CD4-positive, alpha-beta T cell (primary cell): ENCODE results near the gene EXOC1. TPM values are rescaled to one million over a fixed set of nuclear protein-coding genes. Genes with fewer than 3 reads are reported as not detected.

ENCODE experiments used
- ATAC-seq: fragments of 200-7000 bp; cut with Tn5 transposase; one replicate; pipeline ENCODE4 v1.10.0; 2022; ENCODE audit warnings: mild to moderate bottlenecking; ENCODE audit not compliant: poor library complexity
- CTCF ChIA-PET: fragments of 350-600 bp; sonication (Branson Sonifier 250); formaldehyde crosslinking; loops from one replicate; lab custom pipeline; 2021; ENCODE audit warnings: antibody characterized with exemption, inconsistent platforms; lab: Charles Lee
- POLR2A ChIA-PET: fragments of 350-600 bp; sonication (Branson Sonifier 250); formaldehyde crosslinking; loops from one replicate; lab custom pipeline; 2021; ENCODE audit warnings: antibody characterized with exemption, inconsistent platforms; lab: Charles Lee
- DNase-seq, 14 experiments: peaks; one replicate each; pipeline ENCODE4 v3.0.0-alpha.2; 2013 to 2020; ENCODE audit warnings: mixed read lengths in 2 of 14
- H3K27ac ChIP-seq, 2 donors: one replicate each; pipeline versions ENCODE4 v1.5.1 to v1.7.0; 2013; ENCODE audit warnings: low read length in 2 of 2, low read depth in 1 of 2, mild to moderate bottlenecking in 1 of 2
- H3K27me3 ChIP-seq, 2 experiments: 1 replicate in 1 of 2; 2 replicates in 1 of 2; pipeline versions ENCODE4 v1.6.1 to v1.7.0; 2013; ENCODE audit warnings: low read length in 2 of 2, control low read depth in 1 of 2, mild to moderate bottlenecking in 1 of 2, moderate library complexity in 1 of 2; ENCODE audit not compliant: insufficient read depth in 2 of 2, control insufficient read depth in 1 of 2
- H3K36me3 ChIP-seq: one replicate; pipeline ENCODE4 v1.6.1; 2013; ENCODE audit warnings: low read length, control low read depth; ENCODE audit not compliant: insufficient read depth
- H3K4me1 ChIP-seq: one replicate; pipeline ENCODE4 v1.6.1; 2013; ENCODE audit warnings: low read length, control low read depth; ENCODE audit not compliant: insufficient read depth
- H3K4me3 ChIP-seq: one replicate; pipeline ENCODE4 v1.5.1; 2013; ENCODE audit warnings: mild to moderate bottlenecking, low read length, moderate library complexity
- H3K9me3 ChIP-seq, 2 experiments: 1 replicate in 1 of 2; 2 replicates in 1 of 2; pipeline versions ENCODE4 v1.6.1 to v1.7.0; 2013; ENCODE audit warnings: low read length in 2 of 2, mild to moderate bottlenecking in 2 of 2, control low read depth in 1 of 2, moderate library complexity in 1 of 2; ENCODE audit not compliant: control insufficient read depth in 1 of 2, insufficient read depth in 1 of 2
- H3K27ac Mint-ChIP-seq: one replicate; pipeline ENCODE4 v1.8.0; 2020; ENCODE audit warnings: mixed read lengths
- H3K27me3 Mint-ChIP-seq: one replicate; pipeline ENCODE4 v1.8.0; 2021; ENCODE audit warnings: mixed read lengths
- H3K36me3 Mint-ChIP-seq: one replicate; pipeline ENCODE4 v1.8.0; 2021; ENCODE audit warnings: low read depth, mixed read lengths
- H3K4me1 Mint-ChIP-seq: one replicate; pipeline ENCODE4 v1.8.0; 2021; ENCODE audit warnings: low read depth, mixed read lengths
- H3K4me3 Mint-ChIP-seq: one replicate; pipeline ENCODE4 v1.8.0; 2020; ENCODE audit warnings: mild to moderate bottlenecking, mixed read lengths
- H3K9me3 Mint-ChIP-seq: one replicate; pipeline ENCODE4 v1.8.0; 2020; ENCODE audit warnings: mixed read lengths
- intact Hi-C, 2 experiments: fragments of 100-400 bp; cut with DNase I in 1 of 2; cut with micrococcal nuclease in 1 of 2; formaldehyde crosslinking; loops; one replicate each; pipeline versions ENCODE4 v1.15.1 to v1.9.0; 2023 to 2025; cut with DNase I, micrococcal nuclease
- polyA plus RNA-seq, 2 donors: library from polyadenylated mRNA; unstranded; fragments of 120-200 nt; gene quantifications; one replicate each; pipeline ENCODE4 v1.2.1, GENCODE V29; 2013
- total RNA-seq, 174 experiments: library from RNA in 2 of 174; stranded (reverse) in 2 of 174; gene quantifications; one replicate each; pipeline ENCODE4 v1.2.3 and lab custom pipeline; 2021 to 2026
- TF ChIP-seq, protein P1 (sequence below): fragments of 200-600 bp; IDR thresholded peaks from one replicate; pipeline ENCODE4 v1.8.0; 2022; ENCODE audit warnings: antibody characterized with exemption, mild to moderate bottlenecking

EXOC1 gene, protein sequence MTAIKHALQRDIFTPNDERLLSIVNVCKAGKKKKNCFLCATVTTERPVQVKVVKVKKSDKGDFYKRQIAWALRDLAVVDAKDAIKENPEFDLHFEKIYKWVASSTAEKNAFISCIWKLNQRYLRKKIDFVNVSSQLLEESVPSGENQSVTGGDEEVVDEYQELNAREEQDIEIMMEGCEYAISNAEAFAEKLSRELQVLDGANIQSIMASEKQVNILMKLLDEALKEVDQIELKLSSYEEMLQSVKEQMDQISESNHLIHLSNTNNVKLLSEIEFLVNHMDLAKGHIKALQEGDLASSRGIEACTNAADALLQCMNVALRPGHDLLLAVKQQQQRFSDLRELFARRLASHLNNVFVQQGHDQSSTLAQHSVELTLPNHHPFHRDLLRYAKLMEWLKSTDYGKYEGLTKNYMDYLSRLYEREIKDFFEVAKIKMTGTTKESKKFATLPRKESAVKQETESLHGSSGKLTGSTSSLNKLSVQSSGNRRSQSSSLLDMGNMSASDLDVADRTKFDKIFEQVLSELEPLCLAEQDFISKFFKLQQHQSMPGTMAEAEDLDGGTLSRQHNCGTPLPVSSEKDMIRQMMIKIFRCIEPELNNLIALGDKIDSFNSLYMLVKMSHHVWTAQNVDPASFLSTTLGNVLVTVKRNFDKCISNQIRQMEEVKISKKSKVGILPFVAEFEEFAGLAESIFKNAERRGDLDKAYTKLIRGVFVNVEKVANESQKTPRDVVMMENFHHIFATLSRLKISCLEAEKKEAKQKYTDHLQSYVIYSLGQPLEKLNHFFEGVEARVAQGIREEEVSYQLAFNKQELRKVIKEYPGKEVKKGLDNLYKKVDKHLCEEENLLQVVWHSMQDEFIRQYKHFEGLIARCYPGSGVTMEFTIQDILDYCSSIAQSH
- 10 to 100 TPM; 15.2 to 15.7 TPM for total RNA-seq
- polyA plus RNA-seq (2013, experiment 1 of 2), result 28.4 TPM
- 36.1 TPM for polyA plus RNA-seq (2013, experiment 2 of 2)
- total RNA-seq (lab: John Stamatoyannopoulos, UW), result 35.3 to 113 (median 66.2) reads per million in 172 experiments

DNA sequence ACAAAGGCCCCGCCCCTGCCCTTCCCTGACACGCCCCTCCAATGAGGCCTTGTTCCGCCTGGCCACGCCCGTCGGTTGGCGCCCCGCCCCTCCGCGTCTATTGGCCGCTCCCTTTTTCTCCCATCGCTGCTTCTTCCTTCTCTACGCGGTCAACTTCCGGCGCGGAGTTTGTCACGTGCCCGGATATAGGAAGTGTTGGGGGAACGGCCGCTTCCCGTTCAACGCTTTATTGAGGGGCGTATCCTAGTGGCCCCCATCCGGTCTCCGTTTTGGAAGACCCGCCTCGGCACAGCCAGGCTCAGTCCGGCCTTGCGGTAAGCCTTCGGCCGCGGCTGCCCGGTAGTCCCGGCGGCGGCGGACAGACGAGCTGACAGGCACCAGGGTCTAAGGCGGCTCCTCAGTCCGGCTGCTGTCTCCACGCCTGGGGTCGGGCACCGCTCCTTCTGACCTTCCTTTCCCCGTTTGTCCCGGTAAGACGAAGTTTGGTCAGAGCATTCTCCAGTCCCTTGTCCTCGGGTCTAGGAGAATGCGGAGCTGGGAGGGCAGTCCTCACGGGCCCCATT, at the start of gene EXOC1:
Gene EXOC1, plus strand, starts transcription at position 165 of the 563 bp plus-strand sequence. CDS start 4,676 bp downstream, outside the sequence.
- Mint-ChIP-seq H3K9me3 (no peaks in the 10 kb centered on the region), H3K36me3 (peaks cover 23% of the 10 kb centered on the region), H3K4me1 (peaks cover 33% of the 10 kb centered on the region), H3K27ac (peak within 1 kb of the TSS; percentile 60), H3K4me3 (no peak within 1 kb of the TSS), H3K27me3 (no peaks in the 10 kb centered on the region)
- intact Hi-C loops, result loop anchor here (2.0 to 10.0 kb wide), 9 partner anchors 95 to 1121 kb away; partner anchors contain the start of genes CEP135 (in 2 of the 2), CLOCK (in 2 of the 2), NOA1 (in 1 of the 2) and PAICS (in 1 of the 2)
- TF ChIP-seq, protein P1, sequence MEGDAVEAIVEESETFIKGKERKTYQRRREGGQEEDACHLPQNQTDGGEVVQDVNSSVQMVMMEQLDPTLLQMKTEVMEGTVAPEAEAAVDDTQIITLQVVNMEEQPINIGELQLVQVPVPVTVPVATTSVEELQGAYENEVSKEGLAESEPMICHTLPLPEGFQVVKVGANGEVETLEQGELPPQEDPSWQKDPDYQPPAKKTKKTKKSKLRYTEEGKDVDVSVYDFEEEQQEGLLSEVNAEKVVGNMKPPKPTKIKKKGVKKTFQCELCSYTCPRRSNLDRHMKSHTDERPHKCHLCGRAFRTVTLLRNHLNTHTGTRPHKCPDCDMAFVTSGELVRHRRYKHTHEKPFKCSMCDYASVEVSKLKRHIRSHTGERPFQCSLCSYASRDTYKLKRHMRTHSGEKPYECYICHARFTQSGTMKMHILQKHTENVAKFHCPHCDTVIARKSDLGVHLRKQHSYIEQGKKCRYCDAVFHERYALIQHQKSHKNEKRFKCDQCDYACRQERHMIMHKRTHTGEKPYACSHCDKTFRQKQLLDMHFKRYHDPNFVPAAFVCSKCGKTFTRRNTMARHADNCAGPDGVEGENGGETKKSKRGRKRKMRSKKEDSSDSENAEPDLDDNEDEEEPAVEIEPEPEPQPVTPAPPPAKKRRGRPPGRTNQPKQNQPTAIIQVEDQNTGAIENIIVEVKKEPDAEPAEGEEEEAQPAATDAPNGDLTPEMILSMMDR, result no peak
- Histone ChIP-seq H3K27ac (peak within 1 kb of the TSS; percentile 68 to 86), H3K9me3 (peaks cover 0 to 5% of the 10 kb centered on the region in 2 experiments), H3K27me3 (no peaks in the 10 kb centered on the region), H3K36me3 (no peaks in the 10 kb centered on the region), H3K4me1 (peaks cover 28% of the 10 kb centered on the region), H3K4me3 (peak within 1 kb of the TSS; percentile 96)
- POLR2A ChIA-PET, result interaction anchor here (0.9 to 1.7 kb wide), 6 partner anchors 11 to 1124 kb away, joined by 3 to 11 read pairs (median 3); partner anchors contain the start of genes AASDH and CEP135
- CTCF ChIA-PET, result interaction anchor here (1.2 to 1.6 kb wide), 3 partner anchors 12 to 95 kb away, joined by 3 to 7 read pairs (median 5); no protein-coding TSS in a partner anchor
- ATAC-seq (peak; percentile 95), DNase-seq (peak; percentile 93 to 99 (median 97))

DNA sequence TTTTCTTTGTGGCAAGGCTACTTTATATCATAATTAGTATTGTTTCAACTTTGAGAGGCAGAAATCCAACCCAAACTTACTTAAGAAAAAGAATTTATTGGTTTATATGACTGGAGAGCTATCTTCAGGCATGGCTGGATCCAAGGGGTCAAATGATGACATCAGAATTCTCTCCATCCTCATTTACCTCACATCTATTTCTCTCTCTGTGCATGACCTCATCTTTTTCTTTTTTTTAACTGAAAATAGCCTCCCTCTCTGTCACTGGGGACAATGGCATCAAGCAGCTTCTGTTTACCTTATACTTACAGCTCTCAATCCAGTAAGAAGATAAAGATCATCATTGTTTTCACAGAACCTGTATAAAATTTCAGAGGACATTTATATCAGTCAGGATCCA, 45.9 kb upstream of the EXOC1 start:
- no peaks in the 10 kb centered on the region for H3K27me3 ChIP-seq
- Mint-ChIP-seq H3K4me3 (no peak overlapping the region), H3K36me3 (no peaks in the 10 kb centered on the region), H3K27ac (no peak overlapping the region), H3K27me3 (peaks cover 27% of the 10 kb centered on the region), H3K4me1 (no peaks in the 10 kb centered on the region), H3K9me3 (no peaks in the 10 kb centered on the region)
- no peaks in the 10 kb centered on the region for H3K4me1 ChIP-seq
- POLR2A ChIA-PET, result no interaction called here
- CTCF ChIA-PET, result interaction anchor here (1.5 kb wide), 1 partner anchor 141 kb away, joined by 3 read pairs; the partner anchor contains the start of gene CEP135
- intact Hi-C loops, result no loop called here
- H3K4me3 ChIP-seq, result no peak overlapping the region
- TF ChIP-seq, protein P1, result no peak
- ATAC-seq (no peak), DNase-seq (no peak)
- no peaks in the 10 kb centered on the region for H3K36me3 ChIP-seq
- H3K9me3 ChIP-seq, result no peaks in the 10 kb centered on the region
- H3K27ac ChIP-seq, result no peak overlapping the region

DNA sequence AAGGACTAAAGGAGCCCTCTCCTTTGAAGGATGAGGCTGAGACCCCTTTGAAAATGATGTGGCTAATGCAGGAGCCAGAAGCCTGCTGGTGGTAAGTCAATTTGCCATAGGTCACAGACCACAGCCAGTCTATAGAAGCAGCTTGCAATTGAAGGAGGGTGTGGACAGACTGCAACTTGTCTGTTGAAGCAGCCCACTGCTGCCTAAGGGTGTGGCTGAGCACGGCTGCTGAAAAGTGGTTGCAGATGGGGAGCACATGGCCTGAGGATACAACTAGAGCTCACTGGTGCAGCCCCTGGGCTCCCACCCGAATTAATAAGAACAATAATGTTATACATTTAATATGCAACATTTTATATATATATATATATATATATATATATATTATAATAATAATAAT, 45.3 kb upstream of the EXOC1 start:
- no peak for DNase-seq
- no peak overlapping the region for H3K4me3 Mint-ChIP-seq
- TF ChIP-seq, protein P1, result no peak
- intact Hi-C loops, result no loop called here
- ChIA-PET POLR2A (interaction anchor here (0.7 kb wide), 1 partner anchor 416 kb away, joined by 3 read pairs; no protein-coding TSS in a partner anchor), CTCF (no interaction called here)
- H3K27ac ChIP-seq, result no peak overlapping the region
- ATAC-seq, result no peak
- no peak overlapping the region for H3K27ac Mint-ChIP-seq
- H3K4me1 Mint-ChIP-seq, result no peaks in the 10 kb centered on the region
- no peaks in the 10 kb centered on the region for H3K36me3 Mint-ChIP-seq
- no peak overlapping the region for H3K4me3 ChIP-seq
- H3K9me3 Mint-ChIP-seq, result no peaks in the 10 kb centered on the region
- H3K9me3 ChIP-seq, result no peaks in the 10 kb centered on the region
- H3K36me3 ChIP-seq, result no peaks in the 10 kb centered on the region
- H3K27me3 Mint-ChIP-seq, result peaks cover 26% of the 10 kb centered on the region
- no peaks in the 10 kb centered on the region for H3K27me3 ChIP-seq
- H3K4me1 ChIP-seq, result no peaks in the 10 kb centered on the region
